H1 (cell line): ENCODE results near the gene SLC25A22. TPM values are rescaled to one million over a fixed set of nuclear protein-coding genes. Genes with fewer than 3 reads are reported as not detected.

ENCODE experiments used
- BRCA1 ChIP-seq: IDR thresholded peaks from 2 replicates; pipeline ENCODE4 v1.6.1; 2012; ENCODE audit warnings: low read depth, low read length, improper control_type of control experiment
- JUN ChIP-seq: IDR thresholded peaks from 2 replicates; pipeline ENCODE4 v1.6.1; 2011; ENCODE audit warnings: low read depth, mild to moderate bottlenecking, improper control_type of control experiment, low read length
- NANOG ChIP-seq: IDR thresholded peaks from 2 replicates; pipeline ENCODE4 v1.6.1; 2011; ENCODE audit warnings: low read length, low read depth, mild to moderate bottlenecking, inconsistent platforms; ENCODE audit not compliant: insufficient read depth, poor library complexity, severe bottlenecking
- SP2 ChIP-seq: IDR thresholded peaks from 2 replicates; pipeline ENCODE4 v1.6.1; 2012; ENCODE audit warnings: mild to moderate bottlenecking, low read length, inconsistent platforms
- polyA plus RNA-seq, 7 experiments: library from polyadenylated mRNA; depleted of rRNA in 3 of 7; stranded (reverse) in 5 of 7; unstranded in 2 of 7; fragments of >200 nt in 5 of 7; fragments of 200-250 nt in 2 of 7; gene quantifications; 1 replicate in 5 of 7; 2 replicates in 1 of 7; 4 replicates in 1 of 7; pipeline versions ENCODE4 v1.2.1 to v1.2.3, GENCODE V29; 2011 to 2013; ENCODE audit warnings: missing spikeins in 2 of 7, mixed read lengths in 2 of 7
- total RNA-seq: library from RNA; stranded (reverse); fragmentation: NEBNext Ultra II Directional; extraction: Animal tissue kit (Norgen Biotek cat#: 25700); gene quantifications from 2 replicates; pipeline ENCODE4 v1.2.1, GENCODE V29; 2021

The SLC25A22 gene
- total and polyA plus RNA-seq, 2 of the 8 experiments (the other 6 are each of a cell fraction or from before 2014, with no cell fraction given) = 31.5 to 48.0 TPM

- no peak for TF ChIP-seq JUN
- no peak for TF ChIP-seq SP2
- no peak for TF ChIP-seq NANOG
- TF ChIP-seq BRCA1 = no peak
- TF ChIP-seq, all 59 proteins: peak for 0
Measured at GRCh38 chr11:846496-847098, 48.5 kb upstream of the SLC25A22 start (continued).
